GM18520 (cell line): ENCODE data around the gene RXRA.

Source experiments
- ATAC-seq: cut with Tn5 transposase; IDR thresholded peaks from one replicate; pipeline ENCODE4 v1.9.1; 2021; ENCODE audit not compliant: unreplicated experiment

Gene RXRA

GRCh38 chr9:134395002-134395517 lies 68.8 kb downstream of the RXRA start:
- ATAC-seq, result no peak

- ATAC-seq, result no peak
Observed at GRCh38 chr9:134395737-134396257, 69.5 kb downstream of the RXRA start.

GRCh38 chr9:134396258-134396742 lies 70.0 kb downstream of the RXRA start:
- ATAC-seq, result no peak

- ATAC-seq, result no peak
Observed at GRCh38 chr9:134396825-134397224, 70.6 kb downstream of the RXRA start.

GRCh38 chr9:134398756-134399155 lies 72.5 kb downstream of the RXRA start:
- ATAC-seq, result no peak

GRCh38 chr9:134399435-134400056 lies 73.3 kb downstream of the RXRA start:
- no peak for ATAC-seq

- ATAC-seq, result no peak
Observed at GRCh38 chr9:134400283-134400682, 74.0 kb downstream of the RXRA start.

- no peak for ATAC-seq
Observed at GRCh38 chr9:134401391-134401790, 75.1 kb downstream of the RXRA start.

GRCh38 chr9:134402182-134402581 lies 75.9 kb downstream of the RXRA start:
- no peak for ATAC-seq

- no peak for ATAC-seq
Observed at GRCh38 chr9:134403292-134403681, 77.0 kb downstream of the RXRA start.

GRCh38 chr9:134403682-134404301 lies 77.5 kb downstream of the RXRA start:
- no peak for ATAC-seq

GRCh38 chr9:134404376-134405358 lies 78.4 kb downstream of the RXRA start:
- no peak for ATAC-seq

GRCh38 chr9:134405527-134405926 lies 79.3 kb downstream of the RXRA start:
- ATAC-seq, result no peak

- ATAC-seq, result no peak
Observed at GRCh38 chr9:134406366-134407120, 80.3 kb downstream of the RXRA start.

- ATAC-seq, result peak; percentile 75
Observed at GRCh38 chr9:134407121-134407779, 81.0 kb downstream of the RXRA start.

GRCh38 chr9:134408389-134408788 lies 82.1 kb downstream of the RXRA start:
- ATAC-seq, result no peak

- no peak for ATAC-seq
Observed at GRCh38 chr9:134408939-134409737, 82.9 kb downstream of the RXRA start.

- no peak for ATAC-seq
Observed at GRCh38 chr9:134410071-134410834, 84.0 kb downstream of the RXRA start.
